Motor neuron (in vitro differentiated cells): ENCODE measurements around the gene TTLL13. TPM values are rescaled to one million over a fixed set of nuclear protein-coding genes. Genes with fewer than 3 reads are reported as not detected.
"Not testable (repeated sequence)": the region's sequence is repeated elsewhere in the genome, so short reads cannot be mapped to it uniquely, and the experiment has no call there.

Experiments
- ATAC-seq, 8 experiments: fragments of 200-7000 bp; cut with Tn5 transposase; replicated peaks in 6 of 8; 2 replicates each; pipeline ENCODE4 v1.8.0; 2021; ENCODE audit warnings: mild to moderate bottlenecking in 8 of 8, moderate library complexity in 8 of 8
- H3K27ac ChIP-seq, 2 donors: fragments of 250-450 bp; sonication (Bioruptor Pico); 2 replicates each; pipeline ENCODE4 v1.9.0; 2021; ENCODE audit warnings: antibody characterized with exemption in 2 of 2, mild to moderate bottlenecking in 2 of 2, moderate library complexity in 1 of 2
- H3K4me1 ChIP-seq, 2 donors: fragments of 250-450 bp; sonication (Bioruptor Pico); replicated peaks in 1 of 2; 2 replicates each; pipeline ENCODE4 v1.6.1; 2021; ENCODE audit warnings: antibody characterized with exemption in 2 of 2, mild to moderate bottlenecking in 2 of 2, moderate library complexity in 1 of 2
- H3K4me3 ChIP-seq, 5 donors: fragments of 250-450 bp; sonication (Bioruptor Pico); 2 replicates each; pipeline ENCODE4 v1.9.0; 2021; ENCODE audit warnings: antibody characterized with exemption in 5 of 5, mild to moderate bottlenecking in 5 of 5, moderate library complexity in 4 of 5
- WGBS, 10 experiments: fragments of 450-650 bp; shearing (Covaris generic); methylation state at CpG; one replicate each; pipeline ENCODE4 v1.0.0; 2022; 5-methylcytosine and 5-hydroxymethylcytosine counted together
- in situ Hi-C, 9 experiments: fragments of 400-800 bp; cut with MboI; loops; one replicate each; pipeline ENCODE4 v1.15.0; 2021; ENCODE audit warnings: low sequenced_read_pairs in 9 of 9, low pct_unique_long_range_greater_than_20kb in 2 of 9; ENCODE audit not compliant: unreplicated experiment in 9 of 9
- total RNA-seq, 8 experiments: library from RNA; unstranded; fragments of 300-600 nt; gene quantifications; 2 replicates each; pipeline versions ENCODE4 v1.2.3 to v1.2.4, GENCODE V29; 2022

Gene TTLL13
- total RNA-seq, 8 experiments from 2014 or later = 0.16 to 1.5 (median 0.50) TPM; not detected in 1

GRCh38 chr15:90232941-90233386 lies 16.4 kb upstream of the TTLL13 start:
- 0 to 18% (median 7%) methylated on average over 2 to 7 of the region's 9 CpGs; no CpG with 5 or more reads in 3 of the 10 experiments for WGBS, 10 experiments
- ATAC-seq = no peak
- H3K4me3 ChIP-seq = peak overlapping the region; percentile 56 to 88 (median 59)
- peak overlapping the region in 1 of 2 donors; percentile 83 for H3K27ac ChIP-seq
- in situ Hi-C loops = no loop called here
- H3K4me1 ChIP-seq = peaks cover 3 to 4% of the 10 kb centered on the region in 2 donors

GRCh38 chr15:90233387-90234095 lies 15.8 kb upstream of the TTLL13 start, which contains the start of gene CIB1:
Gene CIB1 (minus strand): TSS chr15:90233941. CDS start chr15:90233885, 56 bp downstream.
- Histone ChIP-seq H3K4me3 (peak within 1 kb of the TSS; percentile 56 to 88 (median 59)), H3K4me1 (peaks cover 3 to 4% of the 10 kb centered on the region in 2 donors), H3K27ac (peak within 1 kb of the TSS; percentile 56 to 83)
- WGBS, 10 experiments = 0% methylated on average over 1 to 4 of the region's 63 CpGs; no CpG with 5 or more reads in 6 of the 10 experiments
- ATAC-seq = peak; percentile 72 to 95 (median 93)
- in situ Hi-C loops = no loop called here

GRCh38 chr15:90234096-90234988 lies 15.0 kb upstream of the TTLL13 start, which contains the start of gene GDPGP1:
Gene GDPGP1 (plus strand): TSS chr15:90234209. CDS start chr15:90240909, 6,700 bp downstream.
- in situ Hi-C loops = no loop called here
- peaks cover 3 to 4% of the 10 kb centered on the region in 2 donors for H3K4me1 ChIP-seq
- ATAC-seq = peak; percentile 39 to 86 (median 79)
- 0 to 47% (median 18%) methylated on average over 2 to 12 of the region's 49 CpGs; no CpG with 5 or more reads in 2 of the 10 experiments for WGBS, 10 experiments
- H3K27ac ChIP-seq = peak within 1 kb of the TSS; percentile 56 to 83
- H3K4me3 ChIP-seq = peak within 1 kb of the TSS; percentile 56 to 88 (median 59)

- Histone ChIP-seq H3K4me1 (peaks cover 3 to 4% of the 10 kb centered on the region in 2 donors), H3K4me3 (no peak overlapping the region), H3K27ac (no peak overlapping the region)
- peak in 2 of 8 experiments; percentile 46 to 84 for ATAC-seq
- in situ Hi-C loops = no loop called here
- 72 to 100% methylated on average over 1 to 2 of the region's 3 CpGs; no CpG with 5 or more reads in 8 of the 10 experiments for WGBS, 10 experiments
These were observed 10.0 kb upstream of the TTLL13 start for GRCh38 chr15:90239371-90239770.

- no peak overlapping the region for H3K27ac ChIP-seq
- WGBS, 10 experiments = 20 to 100% (median 96%) methylated on average over 1 to 5 of the region's 8 CpGs; no CpG with 5 or more reads in 2 of the 10 experiments
- H3K4me1 ChIP-seq = no peaks in the 10 kb centered on the region
- no peak for ATAC-seq
- no peak overlapping the region for H3K4me3 ChIP-seq
- in situ Hi-C loops = no loop called here
These were observed 8.5 kb upstream of the TTLL13 start for GRCh38 chr15:90240856-90241255.

- ATAC-seq = peak in 1 of 8 experiments; percentile 18
These were observed 7.8 kb upstream of the TTLL13 start for GRCh38 chr15:90241343-90242192.

GRCh38 chr15:90243943-90244639 lies 5.3 kb upstream of the TTLL13 start:
- in situ Hi-C loops = no loop called here
- no peaks in the 10 kb centered on the region for H3K4me1 ChIP-seq
- no peak for ATAC-seq
- H3K4me3 ChIP-seq = no peak overlapping the region
- no peak overlapping the region for H3K27ac ChIP-seq
- 72 to 100% (median 86%) methylated on average over 1 to 7 of the region's 10 CpGs for WGBS, 10 experiments

More at GRCh38 chr15:90241343-90242192, 7.8 kb upstream of the TTLL13 start:
- Histone ChIP-seq H3K27ac (no peak overlapping the region), H3K4me3 (no peak overlapping the region), H3K4me1 (no peaks in the 10 kb centered on the region)
- 40 to 95% (median 82%) methylated on average over 1 to 10 of the region's 22 CpGs; no CpG with 5 or more reads in 3 of the 10 experiments for WGBS, 10 experiments
- in situ Hi-C loops = no loop called here

- ATAC-seq = no peak
- in situ Hi-C loops = no loop called here
- H3K27ac ChIP-seq = peak overlapping the region in 1 of 2 donors; percentile 14
These were observed 560 bp upstream of the TTLL13 start for GRCh38 chr15:90248789-90249202.

GRCh38 chr15:90257776-90258175 lies 8.4 kb downstream of the TTLL13 start:
- H3K4me1 ChIP-seq = no peaks in the 10 kb centered on the region
- WGBS, 10 experiments = 88 to 92% (median 90%) methylated on average over 2 to 5 of the region's 7 CpGs; no CpG with 5 or more reads in 6 of the 10 experiments
- in situ Hi-C loops = no loop called here
- no peak for ATAC-seq
- H3K4me3 ChIP-seq = no peak overlapping the region
- H3K27ac ChIP-seq = no peak overlapping the region

More at GRCh38 chr15:90248789-90249202, 560 bp upstream of the TTLL13 start:
- peak overlapping the region in 4 of 5 donors; percentile 51 to 65 (median 54) for H3K4me3 ChIP-seq
- peaks cover 4 to 5% of the 10 kb centered on the region in 2 donors for H3K4me1 ChIP-seq
- 58 to 100% (median 71%) methylated on average over 1 to 4 of the region's 6 CpGs; no CpG with 5 or more reads in 2 of the 10 experiments for WGBS, 10 experiments

GRCh38 chr15:90259524-90259923 lies 10.2 kb downstream of the TTLL13 start:
- in situ Hi-C loops = no loop called here
- Histone ChIP-seq H3K4me3 (no peak overlapping the region), H3K27ac (no peak overlapping the region), H3K4me1 (peaks cover 4 to 5% of the 10 kb centered on the region in 2 donors)
- ATAC-seq = peak in 1 of 8 experiments; percentile 49
- WGBS, 10 experiments = 48 to 100% (median 79%) methylated on average over 2 to 5 of the region's 5 CpGs

GRCh38 chr15:90260731-90261130 lies 11.4 kb downstream of the TTLL13 start:
- 29 to 90% (median 46%) methylated on average over 1 to 3 of the region's 6 CpGs for WGBS, 10 experiments
- H3K4me3 ChIP-seq, in situ Hi-C loops, ATAC-seq, H3K4me1 ChIP-seq, H3K27ac ChIP-seq: not testable (repeated sequence)
